GM12874 (cell line): Measurements from ENCODE around the gene CXCR6.

ENCODE experiments used
- TF ChIP-seq, protein P1 (sequence below): IDR thresholded peaks from 2 replicates; pipeline ENCODE4 v1.5.1; 2011; ENCODE audit warnings: low read depth, mild to moderate bottlenecking, control low read depth, low read length, moderate library complexity; ENCODE audit not compliant: insufficient read depth

CXCR6 gene

DNA sequence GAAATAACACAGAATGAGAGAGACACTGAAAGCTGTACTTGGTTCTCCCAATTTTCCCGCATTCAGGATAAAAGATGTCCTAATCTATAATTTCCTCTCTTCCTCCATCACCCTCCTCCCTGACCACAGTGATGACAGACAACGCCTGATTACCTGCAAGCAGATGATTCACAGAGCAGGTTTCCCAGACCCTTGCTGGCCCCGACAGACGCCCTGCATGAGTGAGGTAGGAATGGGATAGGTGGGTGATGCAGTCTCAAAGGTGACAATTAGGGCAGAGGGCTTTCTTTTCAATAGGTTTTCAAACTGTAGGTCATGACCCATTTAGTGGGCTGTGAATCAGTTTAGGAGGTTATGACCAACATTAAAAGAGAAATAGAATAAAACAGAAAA lies 5.2 kb upstream of the CXCR6 start:
- TF ChIP-seq, protein P1, sequence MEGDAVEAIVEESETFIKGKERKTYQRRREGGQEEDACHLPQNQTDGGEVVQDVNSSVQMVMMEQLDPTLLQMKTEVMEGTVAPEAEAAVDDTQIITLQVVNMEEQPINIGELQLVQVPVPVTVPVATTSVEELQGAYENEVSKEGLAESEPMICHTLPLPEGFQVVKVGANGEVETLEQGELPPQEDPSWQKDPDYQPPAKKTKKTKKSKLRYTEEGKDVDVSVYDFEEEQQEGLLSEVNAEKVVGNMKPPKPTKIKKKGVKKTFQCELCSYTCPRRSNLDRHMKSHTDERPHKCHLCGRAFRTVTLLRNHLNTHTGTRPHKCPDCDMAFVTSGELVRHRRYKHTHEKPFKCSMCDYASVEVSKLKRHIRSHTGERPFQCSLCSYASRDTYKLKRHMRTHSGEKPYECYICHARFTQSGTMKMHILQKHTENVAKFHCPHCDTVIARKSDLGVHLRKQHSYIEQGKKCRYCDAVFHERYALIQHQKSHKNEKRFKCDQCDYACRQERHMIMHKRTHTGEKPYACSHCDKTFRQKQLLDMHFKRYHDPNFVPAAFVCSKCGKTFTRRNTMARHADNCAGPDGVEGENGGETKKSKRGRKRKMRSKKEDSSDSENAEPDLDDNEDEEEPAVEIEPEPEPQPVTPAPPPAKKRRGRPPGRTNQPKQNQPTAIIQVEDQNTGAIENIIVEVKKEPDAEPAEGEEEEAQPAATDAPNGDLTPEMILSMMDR, result no peak

DNA sequence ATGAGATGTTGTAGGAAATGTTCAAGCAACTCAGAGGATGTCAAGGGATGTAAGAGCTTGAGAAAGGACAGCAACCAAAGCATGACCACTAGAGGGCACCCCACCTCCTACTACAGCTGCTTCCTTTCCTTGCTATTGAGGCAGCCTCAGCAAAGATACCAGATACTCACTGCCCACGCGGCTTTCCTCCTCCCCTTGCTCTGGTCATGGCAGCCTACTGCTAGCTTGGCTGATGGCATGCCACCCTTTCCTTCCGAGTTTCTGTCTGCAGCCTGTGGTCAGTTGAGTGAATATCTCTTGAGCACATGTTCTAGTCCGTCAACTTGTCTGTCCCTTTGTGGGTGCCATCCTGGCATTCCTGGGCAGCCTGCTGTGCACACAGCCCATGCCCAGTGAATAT lies 4.4 kb upstream of the CXCR6 start:
- TF ChIP-seq, protein P1, result peak; percentile 87

DNA sequence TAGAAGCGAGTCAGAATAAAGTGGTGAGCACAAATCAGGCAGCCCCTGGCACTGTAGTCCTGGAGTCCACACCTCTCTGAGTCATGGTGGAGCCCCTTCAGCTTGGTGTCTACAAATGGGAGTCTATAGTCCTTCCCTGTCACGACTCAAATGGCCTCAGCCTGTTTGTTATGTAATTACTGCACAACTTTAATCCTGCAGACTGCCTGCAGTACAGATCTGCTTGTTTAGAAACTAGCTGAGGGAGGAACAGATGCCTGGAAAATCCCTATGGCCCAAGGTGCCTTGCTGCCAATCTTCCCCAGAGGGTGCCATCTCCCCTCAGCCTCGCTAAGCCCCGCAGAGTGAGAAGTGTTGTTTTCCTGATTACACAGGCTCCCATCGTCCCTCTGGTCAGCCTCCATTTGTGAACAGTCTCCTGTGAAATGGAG lies 3.9 kb upstream of the CXCR6 start:
- TF ChIP-seq, protein P1, result no peak

- TF ChIP-seq, protein P1, result no peak
Observed at GRCh38 chr3:45940004-45940780, 3.1 kb upstream of the CXCR6 start.

DNA sequence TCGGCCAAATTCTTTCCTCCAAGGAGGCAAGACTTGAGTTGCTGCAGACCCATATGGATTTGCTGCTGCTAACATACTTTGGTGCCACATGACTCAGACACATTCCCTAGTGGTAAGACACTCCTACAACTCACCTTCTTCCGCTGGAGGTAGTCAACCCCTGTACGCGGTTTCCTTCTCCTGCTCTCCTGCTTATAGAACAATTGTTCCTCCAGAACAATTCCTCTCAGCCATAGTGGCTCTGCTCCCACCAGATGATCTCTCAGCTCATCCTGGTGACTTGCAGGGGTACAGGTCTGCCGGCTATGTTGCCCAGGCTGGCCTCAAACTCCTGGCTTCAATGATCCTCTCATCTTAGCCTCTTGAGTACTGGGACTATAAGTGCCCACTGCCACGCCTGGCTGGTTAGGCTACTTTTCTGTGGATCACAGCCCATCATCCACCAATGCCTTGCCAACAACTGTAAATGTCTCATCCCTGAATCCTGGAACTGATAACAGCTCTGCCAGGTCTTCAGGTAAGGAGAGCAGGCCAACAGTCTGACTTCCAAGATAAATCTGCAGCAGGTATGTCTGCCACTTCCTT lies 2.4 kb upstream of the CXCR6 start:
- TF ChIP-seq, protein P1, result no peak

- TF ChIP-seq, protein P1, result no peak
Observed at GRCh38 chr3:45942051-45942825, 1.0 kb upstream of the CXCR6 start.

GRCh38 chr3:45944830-45945620 lies 1.8 kb downstream of the CXCR6 start:
- TF ChIP-seq, protein P1, result no peak
